Epithelial cell of proximal tubule (primary cell): ENCODE data around the gene FBRSL1. TPM values are rescaled to one million over a fixed set of nuclear protein-coding genes. Genes with fewer than 3 reads are reported as not detected.
"Not testable (repeated sequence)": the region's sequence is repeated elsewhere in the genome, so short reads cannot be mapped to it uniquely, and the experiment has no call there.

ENCODE experiments used
- DNase-seq: peaks from one replicate; pipeline ENCODE4 v3.0.0-alpha.2; 2011; ENCODE audit warnings: low read depth
- H3K4me3 ChIP-seq: 2 replicates; pipeline ENCODE4 v1.5.1; 2011; ENCODE audit warnings: low read depth, mild to moderate bottlenecking, low read length
- total RNA-seq: library from RNA; depleted of rRNA; stranded (reverse); fragments of >200 nt; gene quantifications from 2 replicates; pipeline ENCODE4 v1.2.3, GENCODE V29; 2015
- TF ChIP-seq, protein P1 (sequence below): conservative IDR thresholded peaks from 2 replicates; pipeline ENCODE4 v1.5.1; 2012; ENCODE audit warnings: low read depth, mild to moderate bottlenecking, low read length

Gene FBRSL1
- total RNA-seq, 1 donor from 2014 or later: 95.9 TPM

DNA sequence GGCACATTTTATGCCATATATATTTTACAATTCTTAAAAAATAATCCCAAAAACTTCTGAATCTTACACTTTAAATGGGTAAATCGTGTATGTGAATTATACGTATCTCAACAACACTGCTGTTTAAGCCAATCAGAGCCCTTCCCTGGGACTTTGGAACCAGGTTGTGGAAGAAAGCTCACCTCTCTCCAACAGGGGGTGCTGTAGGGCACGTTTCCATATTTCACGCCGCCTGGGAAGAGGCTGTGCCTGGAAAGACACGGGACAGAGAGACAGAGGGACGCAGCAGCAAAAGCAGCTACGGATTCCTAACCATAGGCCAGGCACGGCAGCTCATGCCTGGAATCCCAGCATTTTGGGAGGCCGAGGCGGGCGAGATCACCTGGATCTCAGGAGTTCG is 29.4 kb upstream of the FBRSL1 start:
- no peak for DNase-seq
- TF ChIP-seq, protein P1, sequence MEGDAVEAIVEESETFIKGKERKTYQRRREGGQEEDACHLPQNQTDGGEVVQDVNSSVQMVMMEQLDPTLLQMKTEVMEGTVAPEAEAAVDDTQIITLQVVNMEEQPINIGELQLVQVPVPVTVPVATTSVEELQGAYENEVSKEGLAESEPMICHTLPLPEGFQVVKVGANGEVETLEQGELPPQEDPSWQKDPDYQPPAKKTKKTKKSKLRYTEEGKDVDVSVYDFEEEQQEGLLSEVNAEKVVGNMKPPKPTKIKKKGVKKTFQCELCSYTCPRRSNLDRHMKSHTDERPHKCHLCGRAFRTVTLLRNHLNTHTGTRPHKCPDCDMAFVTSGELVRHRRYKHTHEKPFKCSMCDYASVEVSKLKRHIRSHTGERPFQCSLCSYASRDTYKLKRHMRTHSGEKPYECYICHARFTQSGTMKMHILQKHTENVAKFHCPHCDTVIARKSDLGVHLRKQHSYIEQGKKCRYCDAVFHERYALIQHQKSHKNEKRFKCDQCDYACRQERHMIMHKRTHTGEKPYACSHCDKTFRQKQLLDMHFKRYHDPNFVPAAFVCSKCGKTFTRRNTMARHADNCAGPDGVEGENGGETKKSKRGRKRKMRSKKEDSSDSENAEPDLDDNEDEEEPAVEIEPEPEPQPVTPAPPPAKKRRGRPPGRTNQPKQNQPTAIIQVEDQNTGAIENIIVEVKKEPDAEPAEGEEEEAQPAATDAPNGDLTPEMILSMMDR: peak; percentile 35
- no peak overlapping the region for H3K4me3 ChIP-seq

DNA sequence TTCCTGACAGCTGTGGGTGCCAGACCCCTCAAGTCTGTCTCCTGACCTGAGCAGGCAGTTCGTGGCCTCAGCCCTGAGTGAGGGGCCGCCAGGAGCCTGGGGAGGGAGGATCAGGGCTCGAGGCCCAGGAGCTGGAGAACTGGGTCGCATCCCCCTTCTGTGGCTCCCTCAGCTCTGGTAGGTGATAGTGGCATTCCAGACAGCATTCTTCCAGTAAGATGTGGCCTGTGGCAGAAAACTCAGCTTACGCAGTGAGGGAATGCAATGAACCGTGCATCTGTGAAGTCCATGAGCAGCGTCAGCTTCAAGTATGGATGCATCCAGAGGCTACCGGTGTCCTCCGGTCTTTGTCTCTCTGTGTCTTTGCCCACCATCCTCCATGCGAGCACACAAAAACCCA is 28.4 kb upstream of the FBRSL1 start:
- TF ChIP-seq, protein P1: no peak
- no peak for DNase-seq
- no peak overlapping the region for H3K4me3 ChIP-seq

DNA sequence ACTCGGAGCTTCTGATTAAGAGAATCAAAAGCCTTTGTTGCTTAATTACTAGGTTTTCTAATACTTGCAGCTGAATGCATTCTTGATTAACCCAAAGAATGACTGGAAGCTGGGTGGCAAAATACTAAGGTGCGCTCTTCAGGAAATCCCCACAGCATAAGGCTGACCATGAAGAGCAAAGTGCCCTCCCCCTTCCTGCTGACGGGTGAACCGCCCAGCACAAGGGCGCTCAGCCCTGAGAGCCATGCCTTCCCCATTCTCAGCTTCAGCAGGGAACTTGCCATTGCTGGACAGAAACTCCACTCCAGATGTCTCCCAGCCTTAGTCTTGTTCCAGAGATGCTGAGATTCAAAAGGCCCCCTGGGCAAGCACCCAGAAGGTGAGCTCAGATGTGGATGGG is 27.2 kb upstream of the FBRSL1 start:
- no peak overlapping the region for H3K4me3 ChIP-seq
- TF ChIP-seq, protein P1: no peak
- DNase-seq: no peak

DNA sequence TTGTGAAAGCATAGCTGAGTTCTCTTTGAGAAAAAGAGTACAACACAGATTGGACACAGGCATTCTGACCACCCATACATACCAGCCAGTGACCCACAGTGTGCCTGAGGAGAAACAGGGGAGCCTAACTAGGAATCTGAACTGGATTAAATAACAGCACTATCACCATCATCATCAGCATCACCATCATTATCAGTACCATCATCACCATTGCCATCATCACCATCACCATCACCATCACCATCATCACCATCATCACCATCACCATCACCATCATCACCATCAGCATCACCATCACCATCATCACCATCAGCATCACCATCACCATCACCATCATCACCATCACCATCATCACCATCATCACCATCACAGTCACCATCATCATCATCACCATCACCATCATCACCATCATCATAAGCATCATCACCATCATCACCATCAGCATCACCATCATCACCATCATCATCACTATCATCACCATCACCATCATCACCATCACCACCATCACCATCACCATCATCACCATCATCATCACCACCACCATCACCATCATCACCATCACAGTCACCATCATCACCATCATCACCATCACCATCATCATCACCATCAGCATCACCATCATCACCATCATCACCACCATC is 26.5 kb upstream of the FBRSL1 start:
- not testable (repeated sequence) for DNase-seq, H3K4me3 ChIP-seq

DNA sequence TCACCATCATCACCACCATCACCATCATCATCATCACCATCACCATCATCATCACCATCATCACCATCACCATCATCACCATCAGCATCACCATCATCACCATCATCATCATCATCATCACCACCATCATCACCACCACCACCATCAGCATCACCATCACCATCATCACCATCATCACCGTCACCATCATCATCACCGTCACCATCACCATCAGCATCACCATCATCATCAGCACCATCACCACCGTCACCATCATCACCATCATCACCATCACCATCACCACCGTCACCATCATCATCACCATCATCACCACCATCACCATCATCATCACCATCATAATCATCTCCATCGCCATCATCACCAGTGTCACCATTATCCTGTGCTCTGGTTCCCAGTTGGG is 25.6 kb upstream of the FBRSL1 start:
- not testable (repeated sequence) for DNase-seq, H3K4me3 ChIP-seq

DNA sequence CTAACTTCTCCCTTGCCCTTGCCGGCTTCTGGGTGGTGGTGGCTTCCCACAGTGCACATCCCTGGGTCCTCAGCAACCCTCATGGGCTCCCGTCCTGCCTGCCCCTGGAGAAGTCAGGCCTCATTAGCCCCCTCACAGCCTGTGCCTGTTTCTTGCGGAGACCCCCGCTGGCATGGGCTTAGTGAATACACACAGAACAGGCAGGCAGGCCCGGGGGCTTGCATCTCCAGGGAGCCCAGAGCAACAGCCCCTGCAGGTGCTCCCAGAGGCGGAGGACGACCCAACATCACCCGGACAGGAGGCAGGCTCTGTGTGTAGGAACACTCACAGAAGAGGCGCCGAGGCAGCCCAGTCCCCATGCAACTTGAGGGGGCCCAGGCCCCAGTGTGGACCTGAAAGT is 25.1 kb upstream of the FBRSL1 start:
- TF ChIP-seq, protein P1: no peak
- H3K4me3 ChIP-seq: no peak overlapping the region
- no peak for DNase-seq

DNA sequence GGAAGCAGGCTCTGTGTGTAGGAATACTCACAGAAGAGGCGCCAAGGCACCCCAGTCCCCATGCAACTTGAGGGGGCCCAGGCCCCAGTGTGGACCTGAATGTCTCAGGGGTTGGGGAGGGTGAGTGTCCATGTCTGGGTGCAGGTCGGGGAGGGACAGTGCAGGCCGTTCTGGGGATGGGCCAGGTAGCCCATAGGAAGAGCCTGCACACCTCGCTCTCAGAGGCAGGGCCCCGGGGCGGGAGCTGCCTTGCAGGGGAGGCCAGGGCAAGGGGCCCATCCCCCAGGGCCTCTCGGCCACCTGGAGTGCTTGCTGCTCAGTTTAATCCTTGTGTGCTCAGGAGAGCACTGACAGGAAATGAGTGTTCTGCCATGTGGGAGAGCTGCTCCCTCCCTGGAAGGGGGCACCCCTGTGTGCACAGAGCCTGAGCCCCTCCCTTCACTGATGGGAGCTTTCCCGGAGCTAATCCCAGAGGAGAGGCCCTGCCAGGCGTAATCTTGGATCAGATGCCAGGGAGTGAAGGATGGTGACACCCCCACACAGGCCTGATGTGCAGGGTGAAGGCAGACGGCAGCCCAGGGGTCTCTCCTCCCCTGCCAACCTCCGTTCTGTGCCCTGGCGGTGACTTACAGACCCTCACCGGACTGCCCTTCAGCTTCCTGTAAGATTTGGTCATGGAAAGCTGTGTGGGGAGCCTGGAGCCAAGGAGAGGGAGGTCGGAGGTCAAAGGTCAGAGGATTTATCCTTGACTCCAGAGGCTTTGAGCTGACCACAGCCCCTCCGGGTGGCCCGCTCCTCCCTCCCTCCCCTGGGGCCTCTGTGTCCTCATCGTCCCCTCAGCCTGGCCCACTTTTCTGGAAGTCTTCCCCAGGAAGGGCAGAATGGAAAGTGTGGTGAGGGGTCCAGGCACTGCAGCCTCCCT is 24.4 kb upstream of the FBRSL1 start:
- H3K4me3 ChIP-seq: no peak overlapping the region
- DNase-seq: no peak

More for the DNA sequence above, 24.4 kb upstream of the FBRSL1 start:
- TF ChIP-seq, protein P1: no peak
